ENCODE data around the gene TMEM63B.

The TMEM63B gene

DNA sequence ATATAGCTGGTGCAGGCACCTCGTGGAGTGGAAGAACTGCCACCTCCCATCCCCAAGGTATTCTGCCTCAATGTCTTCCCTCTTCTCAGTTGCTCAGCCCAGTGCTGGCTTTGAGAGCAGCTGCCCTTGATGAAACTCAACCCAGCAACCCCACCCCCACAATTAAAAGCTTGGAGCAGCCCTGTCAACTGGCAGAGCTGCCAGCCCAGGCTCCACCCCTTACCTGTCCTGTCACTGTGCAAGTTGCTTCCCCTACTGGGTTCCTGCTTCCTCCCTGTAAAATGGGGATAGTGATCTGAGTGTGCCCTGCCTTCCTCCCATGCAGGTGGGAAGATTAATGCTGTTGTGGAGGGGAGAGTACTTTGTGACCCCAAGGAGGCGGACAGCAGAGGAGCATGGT lies 4.5 kb downstream of the TMEM63B start:
- TF ChIP-seq, protein P1, sequence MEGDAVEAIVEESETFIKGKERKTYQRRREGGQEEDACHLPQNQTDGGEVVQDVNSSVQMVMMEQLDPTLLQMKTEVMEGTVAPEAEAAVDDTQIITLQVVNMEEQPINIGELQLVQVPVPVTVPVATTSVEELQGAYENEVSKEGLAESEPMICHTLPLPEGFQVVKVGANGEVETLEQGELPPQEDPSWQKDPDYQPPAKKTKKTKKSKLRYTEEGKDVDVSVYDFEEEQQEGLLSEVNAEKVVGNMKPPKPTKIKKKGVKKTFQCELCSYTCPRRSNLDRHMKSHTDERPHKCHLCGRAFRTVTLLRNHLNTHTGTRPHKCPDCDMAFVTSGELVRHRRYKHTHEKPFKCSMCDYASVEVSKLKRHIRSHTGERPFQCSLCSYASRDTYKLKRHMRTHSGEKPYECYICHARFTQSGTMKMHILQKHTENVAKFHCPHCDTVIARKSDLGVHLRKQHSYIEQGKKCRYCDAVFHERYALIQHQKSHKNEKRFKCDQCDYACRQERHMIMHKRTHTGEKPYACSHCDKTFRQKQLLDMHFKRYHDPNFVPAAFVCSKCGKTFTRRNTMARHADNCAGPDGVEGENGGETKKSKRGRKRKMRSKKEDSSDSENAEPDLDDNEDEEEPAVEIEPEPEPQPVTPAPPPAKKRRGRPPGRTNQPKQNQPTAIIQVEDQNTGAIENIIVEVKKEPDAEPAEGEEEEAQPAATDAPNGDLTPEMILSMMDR (conservative IDR thresholded peaks at IDR 0.05; ENCODE audit: low read length) = no peak
- no peak for DNase-seq (ENCODE audit: low read depth)
- H3K4me3 ChIP-seq (ENCODE audit: low read length) = no peak overlapping the region

DNA sequence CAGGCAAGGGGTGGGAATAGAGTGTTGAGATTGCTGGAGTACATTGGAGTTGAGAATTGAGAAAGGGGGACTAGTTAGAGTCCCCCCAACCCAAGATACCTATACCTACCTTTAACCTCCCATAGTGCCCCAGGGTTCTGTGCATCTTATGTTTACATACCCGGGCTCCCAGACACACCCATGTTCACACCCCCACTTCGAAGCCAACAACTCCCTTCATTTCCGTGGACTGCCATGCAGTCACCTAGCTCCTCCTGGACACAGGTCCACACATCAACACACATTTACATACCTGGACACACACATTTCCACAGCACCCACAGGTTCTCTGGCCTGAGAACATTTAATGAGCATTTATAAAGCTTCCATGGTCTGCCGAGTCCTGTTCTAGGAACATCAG lies 5.1 kb downstream of the TMEM63B start:
- no peak overlapping the region for H3K4me3 ChIP-seq (ENCODE audit: low read length)
- TF ChIP-seq, protein P1 (conservative IDR thresholded peaks at IDR 0.05; ENCODE audit: low read length) = no peak
- no peak for DNase-seq (ENCODE audit: low read depth)

DNA sequence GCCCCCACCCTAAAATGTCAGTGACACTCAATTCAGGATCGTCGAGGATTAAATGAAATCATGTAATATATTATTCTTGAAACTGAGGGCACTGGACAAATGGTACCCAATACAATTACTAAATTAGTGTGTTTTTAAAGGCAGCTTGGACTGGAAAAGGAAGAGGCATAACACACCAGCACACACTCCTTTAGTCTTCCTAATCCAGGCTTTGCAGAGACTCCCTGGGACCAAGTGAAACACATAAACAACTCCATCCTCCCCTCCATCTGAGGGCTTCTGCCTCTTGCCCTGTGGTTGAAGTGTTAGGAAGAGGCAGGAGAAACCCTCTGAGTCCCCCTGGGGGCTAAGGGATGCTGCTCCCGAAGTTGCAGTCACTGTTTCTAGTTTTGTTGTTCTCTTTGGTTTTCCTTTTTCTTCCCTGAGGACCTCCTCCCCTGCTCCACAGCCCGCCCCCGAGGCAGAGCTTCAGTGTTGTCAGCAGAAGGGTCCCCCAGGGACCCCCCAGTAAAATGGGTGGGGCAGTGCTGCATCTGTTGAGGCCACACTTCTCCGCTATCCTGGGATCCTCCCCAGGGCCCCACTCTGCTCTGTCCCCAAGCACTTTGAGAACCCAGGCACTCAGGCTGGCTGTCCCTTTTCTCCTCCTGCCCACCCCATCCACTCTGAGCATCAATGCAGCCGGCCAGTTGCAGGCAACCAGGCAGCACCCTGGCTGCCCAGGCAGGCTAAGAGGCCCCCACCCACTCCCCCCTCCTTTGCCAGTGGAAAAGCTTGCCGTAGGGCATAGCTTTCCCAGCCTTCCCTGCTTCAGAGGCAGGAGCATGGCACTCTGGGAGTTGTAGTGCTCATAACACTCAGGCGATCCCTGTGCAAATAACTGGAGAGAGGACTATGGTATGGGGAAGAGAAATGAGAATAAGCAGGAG lies 5.9 kb downstream of the TMEM63B start:
- peak; percentile 55 for DNase-seq (ENCODE audit: low read depth)
- TF ChIP-seq, protein P1 (conservative IDR thresholded peaks at IDR 0.05; ENCODE audit: low read length) = peak; percentile 21
- peak overlapping the region; percentile 22; the same call in 1 of the 2 replicates for H3K4me3 ChIP-seq (ENCODE audit: low read length)

DNA sequence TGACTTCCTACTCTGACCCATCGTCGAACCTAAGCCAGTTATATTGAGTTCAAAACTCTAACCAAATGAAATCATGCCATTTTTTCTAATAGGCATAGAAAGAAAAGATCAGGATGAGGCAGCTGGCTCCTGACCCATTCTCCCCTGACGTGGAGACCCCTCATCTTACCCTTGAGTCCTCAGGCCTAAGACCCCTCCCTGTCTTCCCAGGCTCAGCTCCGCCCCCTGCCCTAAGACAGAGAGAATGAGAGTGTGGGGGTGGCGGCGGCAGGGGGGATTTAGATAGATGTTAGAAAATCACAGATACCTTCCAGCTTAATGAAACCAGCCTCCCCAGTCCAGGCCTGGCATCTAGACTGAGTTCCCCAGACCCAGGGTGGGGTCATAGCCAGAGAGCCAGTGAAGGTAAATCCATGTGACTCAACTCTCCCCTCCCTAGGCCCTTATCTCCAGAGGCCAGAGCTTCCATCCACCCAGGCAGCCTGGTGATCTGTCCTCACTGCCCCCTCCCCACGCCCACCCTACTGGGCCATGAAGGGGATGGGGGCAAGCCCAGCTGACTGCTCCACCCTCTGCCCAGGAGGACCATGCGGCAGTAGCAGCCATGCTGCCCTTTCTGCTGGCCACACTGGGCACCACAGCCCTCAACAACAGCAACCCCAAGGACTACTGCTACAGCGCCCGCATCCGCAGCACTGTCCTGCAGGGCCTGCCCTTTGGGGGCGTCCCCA lies 6.8 kb downstream of the TMEM63B start:
- no peak for DNase-seq (ENCODE audit: low read depth)
- H3K4me3 ChIP-seq (ENCODE audit: low read length) = no peak overlapping the region
- TF ChIP-seq, protein P1 (conservative IDR thresholded peaks at IDR 0.05; ENCODE audit: low read length) = no peak

DNA sequence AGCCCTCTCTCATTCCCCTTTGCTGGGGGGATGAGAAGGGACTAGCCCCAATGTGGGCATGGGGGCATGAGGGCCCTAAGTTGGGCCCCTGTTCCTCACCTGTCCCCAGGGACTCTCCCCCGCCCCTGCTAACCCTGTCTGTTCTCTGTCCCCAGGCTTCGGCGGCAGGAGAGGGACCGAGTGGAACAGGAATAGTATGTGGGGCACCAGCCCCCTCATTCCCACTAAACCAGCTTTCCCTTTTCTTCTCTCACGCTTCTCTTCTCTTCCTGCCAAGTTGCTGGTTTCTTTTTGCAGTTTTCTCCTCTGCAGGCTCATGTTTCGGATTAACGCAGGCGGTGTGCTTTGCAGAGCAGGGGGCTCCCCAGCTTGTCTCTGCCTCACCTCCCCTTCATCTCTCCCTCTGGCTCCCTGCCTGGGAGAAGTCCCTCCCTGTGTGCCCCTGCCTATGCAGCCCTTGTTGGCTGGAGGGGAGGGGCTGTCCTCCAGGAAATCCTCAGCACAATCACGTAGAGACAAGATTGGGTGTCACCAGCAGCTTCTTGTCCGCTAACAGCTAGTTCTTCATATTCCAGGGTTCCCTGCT lies 7.9 kb downstream of the TMEM63B start:
- no peak for DNase-seq (ENCODE audit: low read depth)
- TF ChIP-seq, protein P1 (conservative IDR thresholded peaks at IDR 0.05; ENCODE audit: low read length) = no peak
- no peak overlapping the region for H3K4me3 ChIP-seq (ENCODE audit: low read length)

DNA sequence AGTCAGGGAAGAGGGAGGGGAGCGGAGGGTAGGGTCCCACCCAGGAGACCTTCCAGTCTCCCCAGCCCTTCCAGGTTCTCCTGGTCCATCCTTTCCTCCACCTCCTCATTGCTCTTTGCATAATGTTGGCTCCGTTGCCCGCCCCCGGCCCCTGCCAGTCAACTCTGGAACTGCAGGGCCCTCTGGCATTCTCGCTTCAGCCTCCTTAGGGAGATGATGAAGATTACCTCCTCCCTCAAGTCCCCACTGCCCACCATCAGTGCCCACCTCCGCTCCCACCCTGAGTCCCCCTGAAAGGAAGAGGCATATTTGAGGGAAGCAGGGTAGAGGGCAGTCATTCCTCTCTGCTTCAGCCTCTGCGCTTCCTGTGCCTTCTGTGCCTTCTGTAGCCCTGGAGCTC lies 8.5 kb downstream of the TMEM63B start:
- TF ChIP-seq, protein P1 (conservative IDR thresholded peaks at IDR 0.05; ENCODE audit: low read length) = no peak
- no peak overlapping the region for H3K4me3 ChIP-seq (ENCODE audit: low read length)
- DNase-seq (ENCODE audit: low read depth) = no peak
